H1 (cell line): ENCODE data around the gene TRPV4. TPM values are rescaled to one million over a fixed set of nuclear protein-coding genes. Genes with fewer than 3 reads are reported as not detected.
A peak's percentile ranks its signal among the peaks of the same experiment; 100 is the strongest.

Experiments
- CTCF ChIA-PET: fragments of 300-600 bp; sonication (Branson Sonifier 250); formaldehyde crosslinking; loops from one replicate; lab custom pipeline; 2021; ENCODE audit not compliant: partially characterized antibody; lab: Charles Lee
- POLR2A ChIA-PET: fragments of 300-600 bp; sonication (Branson Sonifier 250); formaldehyde crosslinking; loops from one replicate; lab custom pipeline; 2021; ENCODE audit warnings: inconsistent platforms; ENCODE audit not compliant: partially characterized antibody; lab: Charles Lee
- DNase-seq, 2 experiments: peaks; one replicate each; pipeline versions ENCODE4 v3.0.0 to v3.0.0-alpha.2; 2010 to 2022; ENCODE audit warnings: low spot score in 2 of 2, low read depth in 1 of 2, mixed read lengths in 1 of 2
- FAIRE-seq: peaks from 2 replicates; lab custom pipeline; 2011; peaks lifted over from hg19 to GRCh38; lab: Jason Lieb, UNC
- H2AFZ ChIP-seq: 2 replicates; pipeline ENCODE4 v1.8.1; 2012; ENCODE audit warnings: low read length, inconsistent platforms
- H2AK5ac ChIP-seq: 2 replicates; pipeline ENCODE4 v1.6.1; 2013; ENCODE audit warnings: low read depth, low read length
- H2BK120ac ChIP-seq: replicated peaks from 2 replicates; pipeline ENCODE3; 2013; ENCODE audit warnings: low read depth, low read length, inconsistent platforms
- H2BK12ac ChIP-seq: 2 replicates; pipeline ENCODE4 v1.6.1; 2013; ENCODE audit warnings: low read depth, low read length
- H2BK15ac ChIP-seq: 2 replicates; pipeline ENCODE4 v1.6.1; 2013; ENCODE audit warnings: low read length
- H2BK20ac ChIP-seq: 2 replicates; pipeline ENCODE4 v1.6.1; 2013; ENCODE audit warnings: low read length
- H2BK5ac ChIP-seq: 2 replicates; pipeline ENCODE4 v1.6.1; 2013; ENCODE audit warnings: low read depth, low read length
- H3K14ac ChIP-seq: 2 replicates; pipeline ENCODE4 v1.6.1; 2013; ENCODE audit warnings: inconsistent platforms; ENCODE audit not compliant: insufficient read length
- H3K18ac ChIP-seq: 2 replicates; pipeline ENCODE4 v1.6.1; 2013; ENCODE audit warnings: low read length; ENCODE audit errors: extremely low read depth
- H3K23ac ChIP-seq: 2 replicates; pipeline ENCODE4 v1.6.1; 2013; ENCODE audit warnings: inconsistent platforms; ENCODE audit not compliant: insufficient read length
- H3K23me2 ChIP-seq: 2 replicates; pipeline ENCODE4 v1.6.1; 2013; ENCODE audit warnings: low read depth, low read length
- H3K27ac ChIP-seq: 2 replicates; pipeline ENCODE4 v1.6.1; 2011; ENCODE audit warnings: low read depth, low read length, inconsistent platforms
- H3K27me3 ChIP-seq, 4 experiments: replicated peaks in 1 of 4; 1 replicate in 1 of 4; 2 replicates in 3 of 4; pipeline versions ENCODE4 v1.6.1 to v1.8.1; 2011 to 2013; ENCODE audit warnings: low read length in 3 of 4, mild to moderate bottlenecking in 3 of 4, inconsistent platforms in 2 of 4, mixed read lengths in 2 of 4, moderate library complexity in 1 of 4; ENCODE audit not compliant: control insufficient read depth in 3 of 4, insufficient read depth in 3 of 4; ENCODE audit errors: extremely low read depth in 1 of 4
- H3K36me3 ChIP-seq, 4 experiments: 2 replicates each; pipeline versions ENCODE4 v1.6.1 to v1.8.1; 2011 to 2013; ENCODE audit warnings: mild to moderate bottlenecking in 4 of 4, low read length in 3 of 4, moderate library complexity in 2 of 4, control low read depth in 1 of 4, inconsistent platforms in 1 of 4; ENCODE audit not compliant: insufficient read depth in 4 of 4, control insufficient read depth in 2 of 4
- H3K4ac ChIP-seq: replicated peaks from 2 replicates; pipeline ENCODE3; 2013; ENCODE audit warnings: low read length, low read depth, mixed read lengths, inconsistent platforms; ENCODE audit not compliant: insufficient read length
- H3K4me1 ChIP-seq, 4 experiments: replicated peaks in 1 of 4; 1 replicate in 1 of 4; 2 replicates in 3 of 4; pipeline versions ENCODE4 v1.6.1 to v1.8.1; 2011 to 2013; ENCODE audit warnings: low read length in 3 of 4, inconsistent platforms in 2 of 4, mixed read lengths in 1 of 4; ENCODE audit not compliant: insufficient read depth in 4 of 4, control insufficient read depth in 3 of 4
- H3K4me2 ChIP-seq, 2 experiments: 2 replicates each; pipeline versions ENCODE4 v1.6.1 to v1.8.1; 2011 to 2013; ENCODE audit warnings: low read depth in 2 of 2, low read length in 2 of 2, control low read depth in 1 of 2, inconsistent platforms in 1 of 2, mild to moderate bottlenecking in 1 of 2; ENCODE audit not compliant: insufficient read depth in 1 of 2
- H3K4me3 ChIP-seq, 4 experiments: fragments of 200-600, 300-600 bp in 1 of 4; sonication (generic), shearing (Covaris generic), sonication (Bioruptor Twin) in 1 of 4; 2 replicates each; pipeline versions ENCODE4 v1.5.1 to v1.8.1; 2011 to 2016; ENCODE audit warnings: low read length in 4 of 4, low read depth in 3 of 4, control low read depth in 2 of 4, inconsistent platforms in 2 of 4, mild to moderate bottlenecking in 2 of 4, mixed read lengths in 1 of 4, moderate library complexity in 1 of 4; ENCODE audit not compliant: insufficient read depth in 2 of 4; ENCODE audit errors: extremely low read depth in 1 of 4
- H3K56ac ChIP-seq: replicated peaks from 2 replicates; pipeline ENCODE3; 2013; ENCODE audit warnings: low read depth, mild to moderate bottlenecking, mixed read lengths, low read length, inconsistent platforms; ENCODE audit not compliant: insufficient read length
- H3K79me1 ChIP-seq: 2 replicates; pipeline ENCODE4 v1.6.1; 2013; ENCODE audit warnings: low read depth, low read length, control low read depth
- H3K79me2 ChIP-seq, 2 experiments: 2 replicates each; pipeline versions ENCODE4 v1.6.1 to v1.8.1; 2012 to 2013; ENCODE audit warnings: low read length in 2 of 2, mild to moderate bottlenecking in 2 of 2, inconsistent platforms in 1 of 2; ENCODE audit not compliant: insufficient read depth in 2 of 2, control insufficient read depth in 1 of 2
- H3K9ac ChIP-seq, 4 experiments: replicated peaks in 1 of 4; 1 replicate in 1 of 4; 2 replicates in 3 of 4; pipeline versions ENCODE4 v1.6.1 to v1.8.1; 2011 to 2013; ENCODE audit warnings: low read depth in 3 of 4, low read length in 3 of 4, control low read depth in 2 of 4, mild to moderate bottlenecking in 2 of 4, moderate library complexity in 2 of 4, inconsistent platforms in 1 of 4; ENCODE audit errors: extremely low read depth in 1 of 4
- H3K9me3 ChIP-seq, 2 experiments: 2 replicates each; pipeline versions ENCODE4 v1.6.1 to v1.8.1; 2012 to 2013; ENCODE audit warnings: mild to moderate bottlenecking in 2 of 2, moderate library complexity in 2 of 2, control low read depth in 1 of 2, inconsistent platforms in 1 of 2, low read depth in 1 of 2, low read length in 1 of 2, mixed read lengths in 1 of 2; ENCODE audit not compliant: insufficient read depth in 2 of 2
- H4K20me1 ChIP-seq, 2 experiments: replicated peaks in 1 of 2; 2 replicates each; pipeline versions ENCODE3 to v1.8.1; 2011 to 2013; ENCODE audit warnings: inconsistent platforms in 2 of 2, low read length in 2 of 2, mild to moderate bottlenecking in 1 of 2; ENCODE audit not compliant: insufficient read depth in 2 of 2, control insufficient read depth in 1 of 2
- H4K5ac ChIP-seq: 2 replicates; pipeline ENCODE4 v1.6.1; 2013; ENCODE audit warnings: low read length, low read depth, mixed read lengths, inconsistent platforms; ENCODE audit not compliant: insufficient read length
- H4K8ac ChIP-seq: 2 replicates; pipeline ENCODE4 v1.8.0; 2013; ENCODE audit warnings: mild to moderate bottlenecking, moderate library complexity, low read length, inconsistent platforms; ENCODE audit not compliant: insufficient read depth; ENCODE audit errors: extremely low read depth
- H4K91ac ChIP-seq: replicated peaks from 2 replicates; pipeline ENCODE3; 2013; ENCODE audit warnings: low read length, mixed read lengths, inconsistent platforms; ENCODE audit not compliant: insufficient read length
- CHD2 ChIP-seq: IDR thresholded peaks from 2 replicates; pipeline ENCODE4 v1.6.1; 2012; ENCODE audit warnings: low read length, improper control_type of control experiment
- EP300 ChIP-seq, 2 experiments: IDR thresholded peaks; 1 replicate in 1 of 2; 2 replicates in 1 of 2; pipeline ENCODE4 v1.6.1; 2011 to 2012; ENCODE audit warnings: low read depth in 2 of 2, low read length in 2 of 2, mild to moderate bottlenecking in 2 of 2, borderline replicate concordance in 1 of 2, inconsistent platforms in 1 of 2, moderate library complexity in 1 of 2
- RXRA ChIP-seq: IDR thresholded peaks from 2 replicates; pipeline ENCODE4 v1.6.1; 2011; ENCODE audit warnings: low read depth, mild to moderate bottlenecking, low read length, moderate library complexity; ENCODE audit not compliant: insufficient read depth
- SAP30 ChIP-seq: fragments of 300-600 bp; sonication (generic); IDR thresholded peaks from 2 replicates; pipeline ENCODE4 v1.7.1; 2012; ENCODE audit warnings: low read length, moderate library complexity, mild to moderate bottlenecking, inconsistent platforms; ENCODE audit not compliant: insufficient read depth, insufficient replicate concordance
- SRF ChIP-seq: IDR thresholded peaks from 2 replicates; pipeline ENCODE4 v1.6.1; 2011; ENCODE audit warnings: mild to moderate bottlenecking, low read depth, low read length, moderate library complexity
- TCF12 ChIP-seq: IDR thresholded peaks from 2 replicates; pipeline ENCODE4 v1.6.1; 2011; ENCODE audit warnings: low read depth, mild to moderate bottlenecking, low read length
- YY1 ChIP-seq: IDR thresholded peaks from 2 replicates; pipeline ENCODE4 v1.6.1; 2011; ENCODE audit warnings: low read depth, mild to moderate bottlenecking, low read length
- WGBS, 2 experiments: shearing (Covaris generic) in 1 of 2; methylation state at CpG; one replicate each; pipeline versions ENCODE4 v1.1.6 to v1.1.7; 2013 to 2015; ENCODE audit warnings: low lambda C conversion rate in 2 of 2, mixed read lengths in 2 of 2, inconsistent platforms in 1 of 2, low coverage in 1 of 2, missing lambda C conversion rate in 1 of 2; ENCODE audit not compliant: insufficient replicate concordance in 2 of 2, insufficient coverage in 1 of 2, insufficient read length in 1 of 2; ENCODE audit errors: extremely low coverage in 1 of 2, missing lambda C conversion rate in 1 of 2; 5-methylcytosine and 5-hydroxymethylcytosine counted together
- polyA plus RNA-seq, 7 experiments: library from polyadenylated mRNA; depleted of rRNA in 3 of 7; stranded (reverse) in 5 of 7; unstranded in 2 of 7; fragments of >200 nt in 5 of 7; fragments of 200-250 nt in 2 of 7; gene quantifications; 1 replicate in 5 of 7; 2 replicates in 1 of 7; 4 replicates in 1 of 7; pipeline versions ENCODE4 v1.2.1 to v1.2.3, GENCODE V29; 2011 to 2013; ENCODE audit warnings: missing spikeins in 2 of 7, mixed read lengths in 2 of 7
- total RNA-seq: library from RNA; stranded (reverse); fragmentation: NEBNext Ultra II Directional; extraction: Animal tissue kit (Norgen Biotek cat#: 25700); gene quantifications from 2 replicates; pipeline ENCODE4 v1.2.1, GENCODE V29; 2021
- TF ChIP-seq, protein P1 (sequence below): IDR thresholded peaks from 2 replicates; pipeline ENCODE4 v1.6.1; 2011; ENCODE audit warnings: low read depth, mild to moderate bottlenecking, low read length; ENCODE audit not compliant: insufficient read depth

Gene TRPV4
- total and polyA plus RNA-seq, 2 of the 8 experiments (the other 6 are each of a cell fraction or from before 2014, with no cell fraction given), result 2.1 to 6.2 TPM

DNA sequence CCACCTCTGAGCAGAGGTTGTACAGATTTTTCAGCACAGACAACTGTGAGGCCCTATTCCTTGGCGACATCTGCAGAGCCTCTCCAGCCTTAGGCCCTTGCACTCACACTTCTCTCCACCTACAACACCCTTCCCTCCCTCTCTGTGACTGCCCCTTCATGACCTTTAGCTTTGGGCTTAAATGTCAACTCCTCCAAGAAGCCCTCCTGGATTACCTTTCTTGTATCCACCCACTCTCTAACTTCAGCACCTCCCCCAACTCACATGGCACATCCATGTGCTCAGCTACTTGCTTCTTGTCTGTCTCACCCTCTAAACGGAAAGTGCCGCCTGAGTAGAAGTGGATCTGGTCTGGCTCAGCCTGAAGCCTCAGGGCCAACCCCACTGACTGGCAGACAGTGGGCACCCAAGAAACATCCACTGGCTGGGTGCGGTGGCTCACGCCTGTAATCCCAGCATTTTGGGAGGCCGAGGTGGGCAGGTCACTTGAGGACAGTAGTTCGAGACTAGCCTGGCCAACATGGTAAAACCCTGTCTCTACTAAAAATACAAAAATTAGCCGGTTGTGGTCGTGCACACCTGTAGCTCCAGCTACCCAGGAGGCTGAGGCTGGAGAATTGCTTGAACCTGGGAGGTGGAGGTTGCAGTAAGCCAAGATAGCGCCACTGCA is 22.1 kb downstream of the TRPV4 start:
- H3K14ac ChIP-seq, result no peak overlapping the region
- no peak for FAIRE-seq

More for the DNA sequence above, 22.1 kb downstream of the TRPV4 start:
- H3K4ac ChIP-seq, result no peak overlapping the region
- 92% methylated on average over 10 of the region's 10 CpGs; no CpG with 5 or more reads in 1 of the 2 experiments for WGBS, 2 experiments
- no peak overlapping the region for H3K4me2 ChIP-seq
- H3K79me2 ChIP-seq, result no peaks in the 10 kb centered on the region
- no peak overlapping the region for H3K4me3 ChIP-seq
- no peak overlapping the region for H4K5ac ChIP-seq
- H2AFZ ChIP-seq, result no peak overlapping the region
- no peak overlapping the region for H2BK5ac ChIP-seq
- no peak overlapping the region for H3K9ac ChIP-seq
- peaks cover 23% of the 10 kb centered on the region; the same call in 1 of the 2 replicates for H3K23me2 ChIP-seq
- no peak overlapping the region for H2AK5ac ChIP-seq
- H3K4me1 ChIP-seq, result no peaks in the 10 kb centered on the region; a peak in 1 of 7 replicates
- no peaks in the 10 kb centered on the region for H3K36me3 ChIP-seq
- no peaks in the 10 kb centered on the region for H3K27me3 ChIP-seq
- no peak overlapping the region for H3K27ac ChIP-seq
- H3K9me3 ChIP-seq, result 0 out of 4 replicates have a peak, but pooled peaks cover 0 to 5% of the 10 kb centered on the region in 2 experiments
- H3K56ac ChIP-seq, result no peak overlapping the region
- peak overlapping the region; percentile 71; the same call in 1 of the 2 replicates for H3K18ac ChIP-seq
- H3K23ac ChIP-seq, result no peak overlapping the region
- no peak overlapping the region for H2BK20ac ChIP-seq
- peaks cover 0 to 18% of the 10 kb centered on the region in 2 experiments for H4K20me1 ChIP-seq
- POLR2A ChIA-PET, result interaction anchor here (0.6 kb wide), 1 partner anchor 1274 kb away, joined by 3 read pairs; no protein-coding TSS in a partner anchor
- H2BK15ac ChIP-seq, result no peak overlapping the region
- TF ChIP-seq EP300 (IDR thresholded peaks at IDR 0.05; ENCODE audit: borderline replicate concordance in 1 of 2, low read depth in 2 of 2, low read length in 2 of 2) (no peak), SRF (no peak), YY1 (no peak), TCF12 (no peak), SAP30 (no peak), RXRA (no peak), CHD2 (no peak)
- TF ChIP-seq, protein P1, sequence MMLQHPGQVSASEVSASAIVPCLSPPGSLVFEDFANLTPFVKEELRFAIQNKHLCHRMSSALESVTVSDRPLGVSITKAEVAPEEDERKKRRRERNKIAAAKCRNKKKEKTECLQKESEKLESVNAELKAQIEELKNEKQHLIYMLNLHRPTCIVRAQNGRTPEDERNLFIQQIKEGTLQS, result no peak
- TF ChIP-seq, all 59 proteins: peak for 0
- Histone ChIP-seq H4K8ac (no peak overlapping the region), H2BK12ac (0 out of 2 replicates have a peak overlapping the region, but pooled peaks have one; percentile 9), H2BK120ac (no peak overlapping the region), H4K91ac (no peak overlapping the region), H3K79me1 (no peaks in the 10 kb centered on the region)
- CTCF ChIA-PET, result interaction anchor here (1.1 to 2.7 kb wide), 7 partner anchors 19 to 122 kb away, joined by 3 to 13 read pairs (median 5); no protein-coding TSS in a partner anchor
- no peak for DNase-seq
